ENCODE results near the gene ARHGAP42. TPM values are rescaled to one million over a fixed set of nuclear protein-coding genes. Genes with fewer than 3 reads are reported as not detected.

Gene ARHGAP42
- total RNA-seq, 2 donors from 2014 or later, result not detected

DNA sequence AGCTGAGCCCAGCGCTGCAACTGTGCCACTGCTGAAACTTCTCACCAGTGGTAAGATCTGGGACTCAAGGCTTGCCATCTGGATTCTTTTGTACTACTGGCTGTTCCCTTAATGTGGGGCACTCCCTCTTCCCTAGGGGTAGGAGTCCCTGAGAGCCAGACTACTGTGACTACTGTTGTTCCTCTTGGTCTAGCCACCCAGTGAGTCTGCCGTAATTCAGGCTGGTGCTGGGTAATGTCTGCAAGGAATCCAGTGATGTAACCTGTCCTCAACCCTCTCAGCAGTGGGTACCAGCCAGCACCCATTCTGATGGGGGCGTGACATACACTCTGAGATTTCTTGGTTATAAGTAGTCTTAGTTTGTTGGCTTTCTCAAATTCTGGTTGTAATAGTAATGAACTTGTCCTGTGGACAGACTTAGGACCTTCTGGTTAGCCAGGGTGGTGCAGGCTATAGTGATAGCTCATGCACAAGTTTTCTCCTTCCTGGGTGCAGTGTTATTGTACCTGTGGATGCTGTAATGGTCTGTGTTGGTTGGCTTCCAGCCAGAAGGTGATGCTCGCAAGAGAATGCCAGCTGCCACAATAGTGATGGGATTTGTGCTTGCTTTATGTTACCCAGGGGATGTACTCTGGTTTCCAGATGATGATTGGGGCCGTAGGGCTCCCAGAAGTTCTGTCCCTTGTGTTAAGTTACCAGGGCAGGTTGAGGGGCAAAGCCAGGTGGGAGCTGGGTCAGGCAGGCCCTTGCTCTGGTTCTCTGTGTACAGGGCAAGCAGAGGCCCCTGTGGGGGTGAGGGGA, 65.5 kb downstream of the ARHGAP42 start:
- Mint-ChIP-seq H3K4me1 (no peaks in the 10 kb centered on the region), H3K27ac (no peak overlapping the region), H3K9me3 (peaks cover 7% of the 10 kb centered on the region), H3K27me3 (no peaks in the 10 kb centered on the region), H3K36me3 (ENCODE audit: low read depth) (no peaks in the 10 kb centered on the region), H3K4me3 (no peak overlapping the region)
- no peak for ATAC-seq (replicated peaks)

DNA sequence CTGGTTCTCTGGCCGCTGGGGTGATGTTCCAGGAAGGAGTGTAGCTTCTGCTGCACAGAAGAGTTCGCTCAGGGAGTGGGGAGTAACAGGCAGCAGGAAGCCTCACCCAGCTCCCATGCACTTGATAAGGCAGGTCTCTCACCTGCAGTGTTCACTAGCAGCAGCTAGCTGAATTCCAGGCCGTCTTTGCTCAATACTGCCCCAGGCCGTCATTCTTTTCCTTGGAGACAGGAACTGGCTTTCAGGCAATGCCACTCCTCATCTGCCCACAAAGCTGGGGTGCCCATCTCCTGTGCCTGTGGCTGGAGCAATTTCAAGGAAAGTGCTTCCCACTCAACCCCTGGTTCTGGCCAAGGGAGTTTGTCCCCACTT, 66.1 kb downstream of the ARHGAP42 start:
- peaks cover 7% of the 10 kb centered on the region for H3K9me3 Mint-ChIP-seq
- no peak for ATAC-seq (replicated peaks)
- H3K4me3 Mint-ChIP-seq, result no peak overlapping the region
- no peaks in the 10 kb centered on the region for H3K4me1 Mint-ChIP-seq
- H3K27me3 Mint-ChIP-seq, result no peaks in the 10 kb centered on the region
- H3K36me3 Mint-ChIP-seq (ENCODE audit: low read depth), result no peaks in the 10 kb centered on the region
- no peak overlapping the region for H3K27ac Mint-ChIP-seq

DNA sequence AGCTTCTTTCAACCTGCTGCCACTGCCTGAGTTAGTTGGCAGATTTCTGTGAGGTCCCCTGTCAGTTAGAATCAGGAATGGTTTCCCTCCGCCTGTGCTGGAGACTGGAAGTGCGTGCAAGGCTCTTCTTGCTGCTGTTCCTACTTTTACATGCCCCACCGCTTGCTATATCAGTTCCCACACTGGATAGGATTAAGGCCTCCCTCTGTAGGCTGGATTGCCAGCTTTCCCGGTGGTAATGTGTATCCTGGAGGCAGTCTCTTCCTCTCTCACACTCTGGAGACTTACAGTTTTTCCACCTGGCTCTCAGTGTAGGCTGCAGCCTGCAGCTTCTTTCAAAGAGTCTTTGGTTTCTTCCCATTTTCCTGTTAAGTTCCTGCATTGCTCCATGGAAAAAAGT, 66.5 kb downstream of the ARHGAP42 start:
- Mint-ChIP-seq H3K27ac (no peak overlapping the region), H3K4me3 (no peak overlapping the region), H3K9me3 (peaks cover 7% of the 10 kb centered on the region), H3K36me3 (ENCODE audit: low read depth) (no peaks in the 10 kb centered on the region), H3K27me3 (no peaks in the 10 kb centered on the region), H3K4me1 (no peaks in the 10 kb centered on the region)
- no peak for ATAC-seq (replicated peaks)

DNA sequence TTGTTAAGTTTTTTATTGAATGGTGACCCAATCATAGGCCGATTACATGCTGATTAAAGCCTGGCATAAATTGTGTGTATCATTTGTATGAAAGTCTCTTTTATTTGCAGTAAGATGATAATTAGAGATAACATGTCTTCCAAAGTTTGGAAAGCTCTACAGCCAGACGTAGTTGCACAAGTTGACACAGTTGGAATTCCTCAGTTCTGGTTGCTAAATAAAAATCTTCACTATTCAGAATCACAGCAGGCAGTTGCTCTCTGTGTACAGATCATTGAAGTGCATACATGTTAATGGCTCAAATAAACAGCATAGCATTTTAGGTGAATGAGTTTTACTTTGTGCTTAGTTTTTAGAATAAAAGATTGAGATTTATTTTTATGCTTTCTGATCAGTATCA, 69.5 kb downstream of the ARHGAP42 start:
- Mint-ChIP-seq H3K4me1 (no peaks in the 10 kb centered on the region), H3K9me3 (no peaks in the 10 kb centered on the region), H3K27ac (no peak overlapping the region), H3K27me3 (no peaks in the 10 kb centered on the region), H3K36me3 (ENCODE audit: low read depth) (no peaks in the 10 kb centered on the region), H3K4me3 (no peak overlapping the region)
- ATAC-seq (replicated peaks), result no peak

DNA sequence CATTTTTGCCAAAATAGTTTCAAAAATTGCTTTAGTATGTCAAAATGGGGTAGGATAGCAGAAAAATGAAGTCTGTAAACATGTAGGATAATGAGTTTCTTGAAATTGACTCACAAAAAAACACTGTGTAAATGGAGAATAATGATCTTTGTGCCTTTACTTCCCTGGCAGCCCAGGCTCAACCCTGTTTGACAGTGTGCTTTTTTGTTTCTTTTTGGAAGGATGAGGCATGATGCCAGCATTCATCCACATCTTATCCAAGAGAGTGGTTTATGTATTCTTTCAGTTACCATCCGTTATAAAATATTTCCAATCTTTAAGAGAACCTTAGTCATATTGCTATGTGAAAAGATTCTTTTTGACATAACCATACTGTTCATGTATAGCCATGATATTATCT, 70.6 kb downstream of the ARHGAP42 start:
- Mint-ChIP-seq H3K36me3 (ENCODE audit: low read depth) (no peaks in the 10 kb centered on the region), H3K27me3 (no peaks in the 10 kb centered on the region), H3K4me3 (no peak overlapping the region), H3K4me1 (no peaks in the 10 kb centered on the region), H3K27ac (no peak overlapping the region), H3K9me3 (no peaks in the 10 kb centered on the region)
- ATAC-seq (replicated peaks), result no peak

DNA sequence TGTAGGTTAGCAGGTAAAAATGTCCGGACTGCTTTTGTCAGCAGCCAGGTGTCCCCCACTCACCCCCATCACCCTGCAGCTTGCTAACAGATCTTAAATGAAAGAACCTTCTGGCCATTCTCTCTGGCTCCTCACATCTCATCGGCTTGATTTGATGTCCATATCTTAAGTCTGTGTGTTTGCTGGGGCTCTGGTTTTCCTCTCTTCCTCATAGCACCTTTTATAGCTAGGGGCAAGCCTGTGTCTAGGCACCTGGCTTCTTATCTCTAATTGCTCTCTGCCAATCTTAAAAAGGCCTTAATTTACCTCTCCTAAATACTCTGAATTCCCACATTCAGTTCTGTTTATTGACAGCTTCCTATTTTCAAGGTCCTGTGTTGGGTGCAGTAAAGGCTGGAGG, 72.0 kb downstream of the ARHGAP42 start:
- H3K4me3 Mint-ChIP-seq, result no peak overlapping the region
- H3K9me3 Mint-ChIP-seq, result no peaks in the 10 kb centered on the region
- H3K27ac Mint-ChIP-seq, result no peak overlapping the region
- H3K27me3 Mint-ChIP-seq, result no peaks in the 10 kb centered on the region
- ATAC-seq (replicated peaks), result no peak
- H3K36me3 Mint-ChIP-seq (ENCODE audit: low read depth), result no peaks in the 10 kb centered on the region
- no peaks in the 10 kb centered on the region for H3K4me1 Mint-ChIP-seq

DNA sequence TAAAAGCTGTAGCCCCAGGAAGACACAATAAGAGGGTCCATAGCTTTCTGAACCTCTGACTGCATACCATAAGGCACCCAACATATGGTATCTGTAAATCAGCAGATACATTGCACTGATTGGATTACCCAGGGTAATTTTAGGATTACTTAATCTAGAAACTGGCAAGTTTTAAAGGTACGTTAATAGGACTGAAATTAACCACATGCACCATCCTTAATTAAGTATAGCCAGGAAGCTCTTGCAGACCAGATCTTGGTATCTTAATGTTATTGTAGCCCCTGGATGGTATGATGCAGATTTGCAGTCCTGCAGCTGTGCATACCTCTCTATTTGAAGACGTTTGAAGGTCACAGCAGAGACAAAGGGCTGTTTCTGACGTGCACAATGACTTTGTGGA, 72.8 kb downstream of the ARHGAP42 start:
- peaks cover 3% of the 10 kb centered on the region for H3K9me3 Mint-ChIP-seq

DNA sequence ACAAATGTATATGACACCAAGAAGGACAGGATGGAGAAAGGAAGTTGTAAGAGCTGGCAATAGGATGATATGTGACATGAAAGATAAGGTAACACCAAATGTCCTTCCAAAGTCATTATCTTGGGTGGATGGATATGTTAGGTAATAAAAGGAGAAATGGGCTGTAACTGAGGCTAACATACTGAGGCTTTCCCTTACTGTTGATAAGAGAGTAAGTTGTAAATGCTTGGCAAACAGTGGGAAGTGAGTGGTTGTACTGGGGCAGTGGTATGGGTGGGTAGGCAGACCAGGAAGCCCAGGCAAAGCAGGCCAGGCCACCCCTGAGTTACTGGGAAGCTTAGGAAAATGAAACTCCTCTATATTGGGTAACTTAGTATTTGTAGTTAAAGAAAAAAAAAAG, 73.7 kb downstream of the ARHGAP42 start:
- Mint-ChIP-seq H3K9me3 (peaks cover 3% of the 10 kb centered on the region), H3K27me3 (no peaks in the 10 kb centered on the region), H3K36me3 (ENCODE audit: low read depth) (no peaks in the 10 kb centered on the region), H3K27ac (no peak overlapping the region), H3K4me1 (no peaks in the 10 kb centered on the region), H3K4me3 (no peak overlapping the region)
- ATAC-seq (replicated peaks), result no peak

More for the DNA sequence above, 72.8 kb downstream of the ARHGAP42 start:
- Mint-ChIP-seq H3K27ac (no peak overlapping the region), H3K27me3 (no peaks in the 10 kb centered on the region), H3K4me1 (no peaks in the 10 kb centered on the region), H3K4me3 (no peak overlapping the region), H3K36me3 (ENCODE audit: low read depth) (no peaks in the 10 kb centered on the region)
- no peak for ATAC-seq (replicated peaks)

DNA sequence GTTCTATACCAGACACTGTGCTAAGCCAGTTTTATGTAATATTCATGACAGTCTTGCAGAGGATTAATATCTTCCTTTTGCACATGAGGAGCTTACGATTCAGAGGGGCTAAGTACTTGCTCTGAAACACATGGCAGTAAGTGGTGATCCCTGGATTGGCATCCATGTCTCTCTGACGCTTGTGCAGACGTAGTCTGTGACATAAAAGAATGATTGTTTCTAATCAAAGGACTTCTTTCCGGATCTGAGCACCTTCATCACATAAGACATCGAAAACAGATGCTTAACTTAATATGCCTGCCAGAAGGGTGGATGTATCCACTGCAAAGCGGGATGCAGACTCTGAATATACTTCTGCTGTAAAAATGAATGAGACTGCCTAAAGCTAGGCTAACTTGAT, 74.8 kb downstream of the ARHGAP42 start:
- no peaks in the 10 kb centered on the region for H3K36me3 Mint-ChIP-seq (ENCODE audit: low read depth)
- H3K27ac Mint-ChIP-seq, result no peak overlapping the region
- H3K9me3 Mint-ChIP-seq, result peaks cover 3% of the 10 kb centered on the region
- H3K4me3 Mint-ChIP-seq, result no peak overlapping the region
- H3K27me3 Mint-ChIP-seq, result no peaks in the 10 kb centered on the region
- no peaks in the 10 kb centered on the region for H3K4me1 Mint-ChIP-seq
- ATAC-seq (replicated peaks), result no peak

DNA sequence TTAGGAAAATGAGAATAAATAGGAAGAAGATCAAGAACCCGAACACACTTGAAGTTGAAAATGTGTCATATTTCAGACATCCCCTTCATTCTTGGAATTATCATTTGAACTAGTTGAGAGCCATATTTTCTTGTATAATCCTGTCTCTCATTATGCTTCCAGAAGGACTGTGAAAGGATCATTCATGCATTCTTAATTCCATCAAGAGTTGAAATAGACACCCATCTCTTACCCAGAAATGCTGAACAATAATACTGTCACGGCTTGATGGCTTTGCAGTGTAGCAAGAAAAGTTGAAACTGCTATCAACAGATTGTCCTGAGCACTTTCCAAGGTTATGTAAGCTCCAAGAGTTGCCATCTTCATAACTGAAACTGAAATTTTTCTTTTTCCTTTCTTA, 79.7 kb downstream of the ARHGAP42 start:
- no peak for ATAC-seq (replicated peaks)
- H3K27ac Mint-ChIP-seq, result no peak overlapping the region
- no peak overlapping the region for H3K4me3 Mint-ChIP-seq
- H3K9me3 Mint-ChIP-seq, result peaks cover 3% of the 10 kb centered on the region
- no peaks in the 10 kb centered on the region for H3K27me3 Mint-ChIP-seq
- no peaks in the 10 kb centered on the region for H3K36me3 Mint-ChIP-seq (ENCODE audit: low read depth)
- no peaks in the 10 kb centered on the region for H3K4me1 Mint-ChIP-seq

DNA sequence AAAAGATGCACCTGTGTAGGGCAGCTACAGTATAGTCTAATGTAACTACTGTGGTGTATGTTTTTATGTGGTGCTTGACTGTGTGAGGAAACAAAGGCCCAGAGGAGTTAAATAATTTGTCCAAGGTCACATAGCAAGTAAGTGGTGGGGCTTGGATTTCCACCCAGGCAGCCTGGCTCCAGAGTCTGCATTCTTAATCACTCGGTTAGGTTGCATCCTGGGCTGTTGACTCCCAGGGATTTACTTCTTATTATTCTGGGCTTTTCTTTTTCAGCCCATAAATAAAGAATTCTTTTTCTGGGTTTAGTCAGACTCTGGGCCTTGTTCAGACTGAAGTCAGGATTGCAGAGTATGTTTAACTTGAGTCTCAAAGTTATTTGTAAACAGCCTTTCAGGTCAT, 82.1 kb downstream of the ARHGAP42 start:
- Mint-ChIP-seq H3K36me3 (ENCODE audit: low read depth) (no peaks in the 10 kb centered on the region), H3K27ac (no peak overlapping the region), H3K9me3 (peaks cover 3% of the 10 kb centered on the region), H3K4me3 (no peak overlapping the region), H3K27me3 (no peaks in the 10 kb centered on the region), H3K4me1 (no peaks in the 10 kb centered on the region)
- ATAC-seq (replicated peaks), result no peak

DNA sequence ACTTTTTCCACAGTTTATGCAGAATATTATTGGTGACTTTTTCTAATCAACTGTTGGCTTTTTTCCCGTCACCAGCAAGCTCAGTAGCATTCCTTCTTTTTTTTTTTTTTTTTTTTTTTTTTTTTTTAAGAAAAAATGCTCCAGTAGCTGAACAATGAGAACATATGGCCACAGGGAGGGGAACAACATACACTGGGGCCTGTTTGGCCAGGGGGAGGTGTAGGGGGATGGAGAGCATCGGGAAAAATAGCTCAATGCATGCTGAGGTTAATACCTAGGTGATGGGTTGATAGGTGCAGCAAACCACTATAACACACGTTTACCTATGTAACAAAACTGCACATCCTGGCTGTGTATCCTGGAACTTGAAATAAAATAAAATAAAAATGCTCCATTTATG, 82.5 kb downstream of the ARHGAP42 start:
- ATAC-seq (replicated peaks), result no peak
- H3K4me3 Mint-ChIP-seq, result no peak overlapping the region
- H3K9me3 Mint-ChIP-seq, result peaks cover 3% of the 10 kb centered on the region
- no peaks in the 10 kb centered on the region for H3K36me3 Mint-ChIP-seq (ENCODE audit: low read depth)
- no peaks in the 10 kb centered on the region for H3K27me3 Mint-ChIP-seq
- H3K4me1 Mint-ChIP-seq, result no peaks in the 10 kb centered on the region
- H3K27ac Mint-ChIP-seq, result no peak overlapping the region

DNA sequence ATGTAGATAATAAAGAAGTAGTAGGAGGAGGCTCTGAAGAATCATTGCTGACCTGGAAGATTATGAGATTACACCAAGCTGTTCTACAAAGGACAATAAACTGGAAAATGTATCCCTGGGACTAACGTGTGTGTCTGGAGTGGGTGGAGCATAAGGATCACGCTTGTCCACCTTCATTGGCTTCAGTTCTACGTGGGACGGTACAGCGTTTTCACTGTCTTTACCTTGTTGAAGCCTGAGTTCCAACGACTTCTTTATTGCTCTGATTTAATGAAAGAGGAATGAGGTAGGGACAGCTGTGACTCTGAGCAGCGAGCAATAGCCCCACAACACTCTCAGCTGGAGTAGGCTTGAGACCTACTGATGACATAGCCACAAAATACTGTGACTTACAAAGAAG, 87.0 kb downstream of the ARHGAP42 start:
- Mint-ChIP-seq H3K4me3 (no peak overlapping the region), H3K27ac (no peak overlapping the region), H3K4me1 (no peaks in the 10 kb centered on the region), H3K36me3 (ENCODE audit: low read depth) (no peaks in the 10 kb centered on the region), H3K9me3 (no peaks in the 10 kb centered on the region), H3K27me3 (no peaks in the 10 kb centered on the region)
- ATAC-seq (replicated peaks), result no peak

DNA sequence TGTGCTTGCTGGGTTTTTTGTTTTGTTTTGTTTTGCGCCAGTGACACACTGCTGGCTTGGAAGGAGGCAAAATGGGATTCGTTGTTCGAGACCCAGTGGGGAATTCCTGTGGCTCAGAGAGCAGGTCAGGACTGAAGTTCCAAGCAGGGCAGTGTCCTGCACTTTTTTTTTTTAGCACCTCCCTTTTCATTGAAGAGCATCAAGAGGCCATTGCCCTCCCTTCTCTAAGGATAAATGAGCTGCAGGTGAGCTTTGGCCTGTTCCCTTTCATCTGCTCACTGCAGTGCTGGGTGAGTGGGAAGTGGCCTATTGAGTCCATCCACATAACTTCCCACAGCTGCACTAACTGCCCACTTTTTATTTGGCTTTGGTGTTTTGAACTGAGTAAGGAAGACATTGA, 87.8 kb downstream of the ARHGAP42 start:
- Mint-ChIP-seq H3K27ac (no peak overlapping the region), H3K36me3 (ENCODE audit: low read depth) (no peaks in the 10 kb centered on the region)

DNA sequence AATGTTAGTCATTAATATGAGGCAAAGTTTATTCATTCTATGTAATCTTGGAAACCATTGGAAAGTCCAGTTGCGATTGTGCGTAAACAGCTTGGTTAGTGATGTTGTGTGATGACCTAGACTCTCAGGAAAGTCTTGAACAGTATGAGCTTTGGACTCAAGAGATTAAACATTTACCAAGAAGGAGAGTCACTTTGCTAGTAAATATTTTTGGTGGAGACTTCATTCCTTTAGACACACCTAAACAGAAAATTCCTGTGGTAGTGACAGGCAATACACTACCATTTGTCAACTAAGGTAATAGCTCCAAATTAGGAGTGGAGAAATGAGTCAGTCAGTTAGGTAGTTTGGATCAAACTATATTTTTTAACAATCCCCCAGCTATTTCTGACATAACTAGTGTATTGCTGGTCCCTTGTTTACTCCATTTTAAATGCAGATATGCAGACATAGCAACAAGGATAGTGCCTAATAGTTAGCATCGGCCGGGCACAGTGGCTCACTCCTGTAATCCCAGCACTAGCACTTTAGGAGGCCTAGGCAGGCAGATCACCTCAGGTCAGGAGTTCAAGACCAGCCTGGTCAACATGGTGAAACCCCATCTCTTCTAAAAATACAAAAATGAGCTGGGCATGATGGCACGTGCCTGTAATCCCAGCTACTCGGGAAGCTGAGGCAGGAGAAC, 89.3 kb downstream of the ARHGAP42 start:
- Mint-ChIP-seq H3K36me3 (ENCODE audit: low read depth) (no peaks in the 10 kb centered on the region), H3K4me1 (no peaks in the 10 kb centered on the region), H3K27me3 (no peaks in the 10 kb centered on the region), H3K27ac (no peak overlapping the region), H3K9me3 (no peaks in the 10 kb centered on the region), H3K4me3 (no peak overlapping the region)
- ATAC-seq (replicated peaks), result no peak

More for the DNA sequence above, 87.8 kb downstream of the ARHGAP42 start:
- Mint-ChIP-seq H3K4me3 (no peak overlapping the region), H3K27me3 (no peaks in the 10 kb centered on the region), H3K9me3 (no peaks in the 10 kb centered on the region), H3K4me1 (no peaks in the 10 kb centered on the region)
- no peak for ATAC-seq (replicated peaks)

Measured in activated T-helper 17 cell treated with anti-CD3 and anti-CD28 coated beads, Interleukin-2, amount 50 U/mL, for 72 hours (primary cell).